ENCODE data around the gene RASIP1.

DNA sequence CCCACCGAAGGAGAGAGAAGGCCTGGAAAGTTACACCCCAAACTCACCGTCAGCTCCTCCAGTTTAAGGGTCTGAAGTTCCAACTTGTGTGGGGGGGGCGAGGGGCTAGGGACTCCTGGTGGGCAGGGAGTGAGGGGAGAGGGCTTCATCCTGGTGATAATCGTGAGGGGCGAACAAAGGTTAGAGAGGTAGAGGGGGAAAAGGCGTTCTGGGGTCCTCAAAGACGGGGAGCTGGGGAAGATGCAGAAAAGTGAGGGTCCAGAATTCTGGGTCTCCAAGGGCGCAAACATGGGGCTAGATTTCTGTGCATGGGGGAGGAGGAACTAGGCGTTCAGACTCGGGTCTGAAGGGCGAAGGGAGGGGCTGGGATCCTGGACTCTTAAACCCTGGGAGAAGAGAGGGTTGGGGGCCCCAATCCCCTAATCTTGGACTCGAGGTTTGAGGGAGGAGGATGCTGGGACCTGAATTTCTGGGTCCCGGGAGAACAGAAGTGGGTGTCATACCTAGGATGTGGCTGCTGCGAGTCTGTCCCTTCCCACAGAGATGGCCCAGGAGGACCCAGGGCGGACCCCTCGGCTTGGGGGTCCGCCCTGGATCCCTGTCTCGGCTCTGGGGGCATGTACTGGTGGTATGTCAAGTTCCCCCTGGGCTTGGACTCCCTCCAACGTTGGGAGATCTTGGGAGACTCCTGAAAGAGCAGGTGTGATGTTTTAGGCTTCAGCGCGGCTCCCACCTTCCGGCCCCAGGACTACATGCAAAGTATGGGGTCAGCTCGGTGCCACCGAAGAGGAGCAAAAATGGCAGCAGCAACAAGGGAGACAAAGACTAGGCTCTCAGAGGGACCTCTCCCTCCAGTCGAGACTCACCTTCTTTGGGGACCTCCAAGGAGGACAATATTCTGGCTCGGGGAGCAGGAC, 25.4 kb downstream of the RASIP1 start:
- TF ChIP-seq POLR2A (IDR thresholded peaks at IDR 0.05; ENCODE audit: low read length) (no peak), GATA1 (IDR thresholded peaks at IDR 0.05; ENCODE audit: low read depth, low read length) (no peak)

Data from erythroblast (primary cell).